Astrocyte (in vitro differentiated cells and primary cell): ENCODE data around the gene UNC5B. TPM values are rescaled to one million over a fixed set of nuclear protein-coding genes. Genes with fewer than 3 reads are reported as not detected.

Experiments
- DNase-seq: peaks from one replicate; pipeline ENCODE4 v3.0.0-alpha.2; 2010; ENCODE audit warnings: low read depth
- FAIRE-seq: peaks from 2 replicates; lab custom pipeline; 2011; peaks lifted over from hg19 to GRCh38; lab: Jason Lieb, UNC
- H2AFZ ChIP-seq: 2 replicates; pipeline ENCODE4 v1.6.0; 2012; ENCODE audit warnings: low read depth, low read length, inconsistent platforms
- H3K27ac ChIP-seq: 2 replicates; pipeline ENCODE4 v1.5.1; 2011; ENCODE audit warnings: low read depth, low read length, inconsistent platforms
- H3K27me3 ChIP-seq: 2 replicates; pipeline ENCODE4 v1.6.0; 2011; ENCODE audit warnings: low read length, inconsistent platforms; ENCODE audit not compliant: insufficient read depth
- H3K36me3 ChIP-seq: 2 replicates; pipeline ENCODE4 v1.5.1; 2011; ENCODE audit warnings: low read length, inconsistent platforms; ENCODE audit not compliant: insufficient read depth
- H3K4me1 ChIP-seq: 2 replicates; pipeline ENCODE4 v1.5.1; 2011; ENCODE audit warnings: low read length, inconsistent platforms; ENCODE audit not compliant: insufficient read depth
- H3K4me2 ChIP-seq: 2 replicates; pipeline ENCODE4 v1.6.0; 2012; ENCODE audit warnings: low read length, inconsistent platforms
- H3K4me3 ChIP-seq: 2 replicates; pipeline ENCODE4 v1.5.1; 2011; ENCODE audit warnings: low read depth, mild to moderate bottlenecking, low read length, inconsistent platforms; ENCODE audit not compliant: insufficient read depth
- H3K79me2 ChIP-seq: 2 replicates; pipeline ENCODE4 v1.6.0; 2012; ENCODE audit warnings: mild to moderate bottlenecking, low read length, inconsistent platforms; ENCODE audit not compliant: insufficient read depth
- H3K9ac ChIP-seq: 2 replicates; pipeline ENCODE4 v1.6.0; 2012; ENCODE audit warnings: mild to moderate bottlenecking, low read length, inconsistent platforms
- H3K9me3 ChIP-seq: 2 replicates; pipeline ENCODE4 v1.5.1; 2012; ENCODE audit warnings: low read depth, mild to moderate bottlenecking, low read length, inconsistent platforms; ENCODE audit not compliant: insufficient read depth
- H4K20me1 ChIP-seq: 2 replicates; pipeline ENCODE4 v1.6.0; 2012; ENCODE audit warnings: low read length, inconsistent platforms; ENCODE audit not compliant: insufficient read depth
- H3K27ac Mint-ChIP-seq: one replicate; pipeline ENCODE4 v1.8.0; 2021; ENCODE audit warnings: mild to moderate bottlenecking, mixed read lengths; ENCODE audit not compliant: unreplicated experiment
- H3K27me3 Mint-ChIP-seq: one replicate; pipeline ENCODE4 v1.8.0; 2021; ENCODE audit warnings: low read depth, mixed read lengths; ENCODE audit not compliant: unreplicated experiment
- H3K36me3 Mint-ChIP-seq: one replicate; pipeline ENCODE4 v1.8.0; 2021; ENCODE audit warnings: low read depth, mixed read lengths; ENCODE audit not compliant: unreplicated experiment
- H3K4me1 Mint-ChIP-seq: one replicate; pipeline ENCODE4 v1.8.0; 2021; ENCODE audit warnings: low read depth, mixed read lengths; ENCODE audit not compliant: unreplicated experiment
- H3K4me3 Mint-ChIP-seq: one replicate; pipeline ENCODE4 v1.8.0; 2021; ENCODE audit warnings: mild to moderate bottlenecking, moderate library complexity, mixed read lengths; ENCODE audit not compliant: unreplicated experiment
- H3K9me3 Mint-ChIP-seq: one replicate; pipeline ENCODE4 v1.8.0; 2021; ENCODE audit warnings: mild to moderate bottlenecking, mixed read lengths; ENCODE audit not compliant: unreplicated experiment
- EZH2 ChIP-seq: IDR thresholded peaks from 2 replicates; pipeline ENCODE4 v1.6.1; 2012; ENCODE audit warnings: mild to moderate bottlenecking, low read length, inconsistent platforms; ENCODE audit not compliant: insufficient read depth
- total RNA-seq: library from RNA; stranded (reverse); gene quantifications from 2 replicates; pipeline ENCODE4 v1.2.1, GENCODE V29; 2021
- TF ChIP-seq, protein P1 (sequence below): IDR thresholded peaks from 2 replicates; pipeline ENCODE4 v1.5.1; 2011; ENCODE audit warnings: low read depth, mild to moderate bottlenecking, inconsistent platforms, low read length, moderate library complexity; ENCODE audit not compliant: insufficient read depth

UNC5B gene
- total RNA-seq, 1 donor from 2014 or later, result 15.0 TPM

- no peak for FAIRE-seq
- peaks cover 8% of the 10 kb centered on the region for H3K27me3 Mint-ChIP-seq
Observed at GRCh38 chr10:71292624-71293445, 80.5 kb downstream of the UNC5B start.

GRCh38 chr10:71293446-71294084, 81.2 kb downstream of the UNC5B start:
- no peak overlapping the region for H3K4me3 ChIP-seq
- TF ChIP-seq EZH2, result no peak
- TF ChIP-seq, protein P1, sequence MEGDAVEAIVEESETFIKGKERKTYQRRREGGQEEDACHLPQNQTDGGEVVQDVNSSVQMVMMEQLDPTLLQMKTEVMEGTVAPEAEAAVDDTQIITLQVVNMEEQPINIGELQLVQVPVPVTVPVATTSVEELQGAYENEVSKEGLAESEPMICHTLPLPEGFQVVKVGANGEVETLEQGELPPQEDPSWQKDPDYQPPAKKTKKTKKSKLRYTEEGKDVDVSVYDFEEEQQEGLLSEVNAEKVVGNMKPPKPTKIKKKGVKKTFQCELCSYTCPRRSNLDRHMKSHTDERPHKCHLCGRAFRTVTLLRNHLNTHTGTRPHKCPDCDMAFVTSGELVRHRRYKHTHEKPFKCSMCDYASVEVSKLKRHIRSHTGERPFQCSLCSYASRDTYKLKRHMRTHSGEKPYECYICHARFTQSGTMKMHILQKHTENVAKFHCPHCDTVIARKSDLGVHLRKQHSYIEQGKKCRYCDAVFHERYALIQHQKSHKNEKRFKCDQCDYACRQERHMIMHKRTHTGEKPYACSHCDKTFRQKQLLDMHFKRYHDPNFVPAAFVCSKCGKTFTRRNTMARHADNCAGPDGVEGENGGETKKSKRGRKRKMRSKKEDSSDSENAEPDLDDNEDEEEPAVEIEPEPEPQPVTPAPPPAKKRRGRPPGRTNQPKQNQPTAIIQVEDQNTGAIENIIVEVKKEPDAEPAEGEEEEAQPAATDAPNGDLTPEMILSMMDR, result no peak
- peaks cover 40% of the 10 kb centered on the region for H3K36me3 Mint-ChIP-seq
- DNase-seq (no peak), FAIRE-seq (no peak)
- no peaks in the 10 kb centered on the region for H3K9me3 ChIP-seq
- H3K36me3 ChIP-seq, result peaks cover 3% of the 10 kb centered on the region
- no peaks in the 10 kb centered on the region for H3K4me1 ChIP-seq
- no peak overlapping the region for H2AFZ ChIP-seq
- peaks cover 8% of the 10 kb centered on the region for H3K27me3 Mint-ChIP-seq
- H3K4me2 ChIP-seq, result no peak overlapping the region
- no peak overlapping the region for H3K27ac ChIP-seq
- H3K27me3 ChIP-seq, result no peaks in the 10 kb centered on the region
- H3K4me3 Mint-ChIP-seq, result no peak overlapping the region
- peaks cover 4% of the 10 kb centered on the region for H4K20me1 ChIP-seq
- no peaks in the 10 kb centered on the region for H3K79me2 ChIP-seq
- no peak overlapping the region for H3K27ac Mint-ChIP-seq
- H3K4me1 Mint-ChIP-seq, result no peaks in the 10 kb centered on the region
- no peak overlapping the region for H3K9ac ChIP-seq
- H3K9me3 Mint-ChIP-seq, result no peaks in the 10 kb centered on the region

More at GRCh38 chr10:71292624-71293445, 80.5 kb downstream of the UNC5B start:
- H4K20me1 ChIP-seq, result peaks cover 10% of the 10 kb centered on the region
- no peak for DNase-seq
- H2AFZ ChIP-seq, result no peak overlapping the region
- Mint-ChIP-seq H3K4me1 (no peaks in the 10 kb centered on the region), H3K27ac (no peak overlapping the region), H3K9me3 (no peaks in the 10 kb centered on the region), H3K36me3 (peaks cover 39% of the 10 kb centered on the region), H3K4me3 (no peak overlapping the region)
- TF ChIP-seq, protein P1, result no peak
- TF ChIP-seq EZH2, result no peak
- no peaks in the 10 kb centered on the region for H3K27me3 ChIP-seq
- H3K27ac ChIP-seq, result no peak overlapping the region
- H3K9me3 ChIP-seq, result no peaks in the 10 kb centered on the region
- no peaks in the 10 kb centered on the region for H3K79me2 ChIP-seq
- H3K36me3 ChIP-seq, result peaks cover 3% of the 10 kb centered on the region
- no peak overlapping the region for H3K9ac ChIP-seq
- no peak overlapping the region for H3K4me2 ChIP-seq
- no peak overlapping the region for H3K4me3 ChIP-seq
- no peaks in the 10 kb centered on the region for H3K4me1 ChIP-seq
